Upper lobe of left lung (tissue), 6 donors: ENCODE data around the gene BACE1-AS. TPM values are rescaled to one million over a fixed set of nuclear protein-coding genes. Genes with fewer than 3 reads are reported as not detected.
A peak's percentile ranks its signal among the peaks of the same experiment; 100 is the strongest.
"Not testable (repeated sequence)": the region's sequence is repeated elsewhere in the genome, so short reads cannot be mapped to it uniquely, and the experiment has no call there.

Source experiments
- ATAC-seq, 2 donors: fragments of 200-7000 bp; cut with Tn5 transposase; one replicate each; pipeline ENCODE4 v1.9.1; 2022; ENCODE audit warnings: mild to moderate bottlenecking in 2 of 2, moderate library complexity in 2 of 2; ENCODE audit not compliant: low FRiP score in 2 of 2
- DNase-seq, 2 donors: peaks; one replicate each; pipeline ENCODE4 v3.0.0-alpha.2; 2019 to 2020
- H3K27ac ChIP-seq, 4 donors: fragments of 200-600 bp; sonication (generic); one replicate each; pipeline ENCODE4 v1.5.1; 2016 to 2019
- H3K27me3 ChIP-seq, 4 donors: fragments of 200-600 bp; sonication (generic); one replicate each; pipeline ENCODE4 v1.5.1; 2017 to 2019
- H3K36me3 ChIP-seq, 4 donors: fragments of 200-600 bp; sonication (generic); one replicate each; pipeline ENCODE4 v1.5.1; 2016 to 2019
- H3K4me1 ChIP-seq, 4 donors: fragments of 200-600 bp; sonication (generic); one replicate each; pipeline ENCODE4 v1.5.1; 2018 to 2019
- H3K4me3 ChIP-seq, 4 donors: fragments of 200-600 bp; sonication (generic); one replicate each; pipeline ENCODE4 v1.5.1; 2017 to 2019; ENCODE audit warnings: mild to moderate bottlenecking in 2 of 4, moderate library complexity in 1 of 4
- H3K9me3 ChIP-seq, 4 donors: fragments of 200-600 bp; sonication (generic); one replicate each; pipeline ENCODE4 v1.5.1; 2018 to 2019
- EP300 ChIP-seq, 4 donors: sonication (generic); formaldehyde crosslinking; IDR thresholded peaks; one replicate each; pipeline ENCODE4 v1.5.1; 2017; ENCODE audit warnings: antibody characterized with exemption in 4 of 4, control low read depth in 2 of 4
- POLR2A ChIP-seq, 4 donors: fragments of 450-650 bp; IDR thresholded peaks; one replicate each; pipeline ENCODE4 v1.5.1; 2016 to 2017; ENCODE audit warnings: antibody characterized with exemption in 4 of 4, mild to moderate bottlenecking in 2 of 4
- POLR2AphosphoS5 ChIP-seq, 2 donors: sonication (generic); formaldehyde crosslinking; IDR thresholded peaks; one replicate each; pipeline ENCODE4 v1.5.1; 2017; ENCODE audit warnings: antibody characterized with exemption in 2 of 2
- WGBS, 2 donors: methylation state at CpG; one replicate each; pipeline ENCODE4 v1.1.5; 2017 to 2018; 5-methylcytosine and 5-hydroxymethylcytosine counted together
- total RNA-seq, 6 donors: library from RNA; depleted of rRNA in 4 of 6; stranded (reverse); fragments of >200 nt in 4 of 6; gene quantifications; one replicate each; pipeline versions ENCODE4 v1.1.0 to v1.2.1, GENCODE V29; 2016 to 2021
- TF ChIP-seq, protein P1 (sequence below), 6 experiments: fragments of 450-650 bp in 4 of 6; fragments of 200-600 bp in 2 of 6; sonication (generic) in 2 of 6; IDR thresholded peaks; one replicate each; pipeline ENCODE4 v1.5.1; 2016 to 2019; ENCODE audit warnings: antibody characterized with exemption in 6 of 6
- donor health status: DM: no; HTN: no; CAD: no; lungs with moderate emphysema.
- donor health status: DM: no; HTN: yes; CAD: no; lungs with severe emphysema.

Gene BACE1-AS
- total RNA-seq, 6 donors from 2014 or later = 3.8 to 7.4 (median 5.0) TPM

DNA sequence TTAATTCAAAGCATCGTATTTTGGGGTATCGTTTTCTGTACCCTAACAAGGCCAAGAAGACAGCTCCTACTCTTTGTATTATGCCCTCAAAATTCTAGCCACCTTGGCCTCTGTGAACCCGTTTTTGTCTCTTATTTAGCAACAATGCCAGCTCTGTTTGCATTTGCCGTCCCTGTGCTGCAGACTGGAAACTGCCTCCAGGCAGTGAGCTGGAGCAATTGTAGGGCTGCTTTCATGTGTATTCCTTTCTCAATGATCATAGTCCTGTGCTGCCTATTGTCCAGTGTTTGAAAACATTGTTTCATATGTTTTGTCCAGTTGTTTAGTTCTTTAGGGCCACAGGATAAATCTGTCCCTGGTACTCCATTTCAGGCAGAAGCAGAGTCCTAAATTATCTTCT lies 19.9 kb upstream of the BACE1-AS start:
- Histone ChIP-seq H3K4me1 (no peaks in the 10 kb centered on the region), H3K27me3 (no peaks in the 10 kb centered on the region), H3K36me3 (peaks cover 0 to 7% (median 3%) of the 10 kb centered on the region in 4 donors), H3K9me3 (no peaks in the 10 kb centered on the region), H3K4me3 (no peak overlapping the region), H3K27ac (no peak overlapping the region)
- WGBS, 2 donors = 94 to 96% methylated on average over 4 of the region's 4 CpGs
- no peak for TF ChIP-seq POLR2AphosphoS5 (IDR thresholded peaks at IDR 0.05)
- TF ChIP-seq POLR2A (IDR thresholded peaks at IDR 0.05) = no peak
- TF ChIP-seq, protein P1, sequence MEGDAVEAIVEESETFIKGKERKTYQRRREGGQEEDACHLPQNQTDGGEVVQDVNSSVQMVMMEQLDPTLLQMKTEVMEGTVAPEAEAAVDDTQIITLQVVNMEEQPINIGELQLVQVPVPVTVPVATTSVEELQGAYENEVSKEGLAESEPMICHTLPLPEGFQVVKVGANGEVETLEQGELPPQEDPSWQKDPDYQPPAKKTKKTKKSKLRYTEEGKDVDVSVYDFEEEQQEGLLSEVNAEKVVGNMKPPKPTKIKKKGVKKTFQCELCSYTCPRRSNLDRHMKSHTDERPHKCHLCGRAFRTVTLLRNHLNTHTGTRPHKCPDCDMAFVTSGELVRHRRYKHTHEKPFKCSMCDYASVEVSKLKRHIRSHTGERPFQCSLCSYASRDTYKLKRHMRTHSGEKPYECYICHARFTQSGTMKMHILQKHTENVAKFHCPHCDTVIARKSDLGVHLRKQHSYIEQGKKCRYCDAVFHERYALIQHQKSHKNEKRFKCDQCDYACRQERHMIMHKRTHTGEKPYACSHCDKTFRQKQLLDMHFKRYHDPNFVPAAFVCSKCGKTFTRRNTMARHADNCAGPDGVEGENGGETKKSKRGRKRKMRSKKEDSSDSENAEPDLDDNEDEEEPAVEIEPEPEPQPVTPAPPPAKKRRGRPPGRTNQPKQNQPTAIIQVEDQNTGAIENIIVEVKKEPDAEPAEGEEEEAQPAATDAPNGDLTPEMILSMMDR (IDR thresholded peaks at IDR 0.05) = no peak
- no peak for TF ChIP-seq EP300 (IDR thresholded peaks at IDR 0.05)
- no peak for DNase-seq
- ATAC-seq = no peak

DNA sequence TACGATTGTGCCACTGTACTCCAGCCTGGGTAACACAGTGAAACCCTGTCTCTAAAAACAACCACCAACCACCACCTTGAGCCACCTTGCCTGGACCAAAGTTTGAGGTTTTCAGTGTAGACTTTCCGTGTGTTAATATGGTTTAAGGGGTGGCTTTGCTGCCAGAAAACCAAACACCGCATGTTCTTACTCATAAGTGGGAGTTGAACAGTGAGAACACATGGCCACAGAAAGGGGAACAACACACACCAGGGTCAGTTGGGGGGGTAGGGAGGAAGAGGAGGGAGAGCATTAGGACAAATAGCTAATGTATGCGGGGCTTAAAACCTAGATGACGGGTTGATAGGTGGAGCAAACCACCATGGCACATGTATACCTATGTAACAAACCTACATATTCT lies 19.0 kb upstream of the BACE1-AS start:
- WGBS, 2 donors = 96 to 98% methylated on average over 5 of the region's 5 CpGs
- DNase-seq = not testable (repeated sequence)

DNA sequence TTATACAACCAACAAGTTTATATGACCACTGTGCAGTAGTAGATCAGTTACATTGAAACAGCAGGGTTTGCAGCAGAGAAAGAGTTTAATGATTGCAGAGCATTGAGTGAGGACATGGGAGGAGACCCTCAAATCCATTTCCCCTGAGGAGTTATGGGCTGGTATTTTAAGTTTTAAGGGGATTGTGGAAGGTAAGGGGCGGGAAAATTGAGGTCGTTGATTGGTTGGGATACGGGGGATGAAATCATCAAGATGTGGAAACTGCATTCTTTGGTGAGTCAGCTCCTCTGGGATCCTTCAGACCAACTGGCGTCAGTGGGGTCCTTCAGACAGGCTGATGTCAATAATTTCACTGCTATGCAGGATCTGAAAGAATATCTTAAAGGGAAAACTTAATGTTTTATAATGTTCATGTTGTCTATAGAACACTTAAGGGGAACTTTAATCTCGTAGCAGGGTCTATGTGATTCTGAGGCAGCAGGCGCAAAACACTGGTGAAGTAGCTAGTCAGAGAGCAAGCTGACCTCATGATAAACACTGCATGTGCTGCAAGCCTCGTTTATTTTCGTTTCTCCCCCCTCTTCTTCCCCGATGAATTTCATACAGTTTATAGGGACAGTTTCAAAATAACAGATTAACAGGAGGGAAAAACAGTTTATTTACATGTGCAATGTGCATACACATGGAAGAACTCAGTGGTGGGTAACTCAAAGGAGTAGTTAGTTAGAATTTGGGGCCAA lies 17.4 kb upstream of the BACE1-AS start:
- no peak for TF ChIP-seq POLR2A (IDR thresholded peaks at IDR 0.05)
- TF ChIP-seq EP300 (IDR thresholded peaks at IDR 0.05) = no peak
- no peak for TF ChIP-seq POLR2AphosphoS5 (IDR thresholded peaks at IDR 0.05)
- TF ChIP-seq, protein P1 (IDR thresholded peaks at IDR 0.05) = no peak
- H3K9me3 ChIP-seq = no peaks in the 10 kb centered on the region
- H3K27ac ChIP-seq = no peak overlapping the region
- no peaks in the 10 kb centered on the region for H3K27me3 ChIP-seq
- no peak for DNase-seq
- peak in 1 of 2 donors; percentile 53 for ATAC-seq
- H3K4me1 ChIP-seq = no peaks in the 10 kb centered on the region
- 79 to 84% methylated on average over 9 of the region's 9 CpGs for WGBS, 2 donors
- peaks cover 0 to 7% (median 2%) of the 10 kb centered on the region in 4 donors for H3K36me3 ChIP-seq
- H3K4me3 ChIP-seq = no peak overlapping the region

More for the DNA sequence above, 19.0 kb upstream of the BACE1-AS start:
- not testable (repeated sequence) for ATAC-seq, H3K9me3 ChIP-seq, H3K27me3 ChIP-seq, H3K36me3 ChIP-seq, H3K4me3 ChIP-seq, H3K4me1 ChIP-seq, H3K27ac ChIP-seq

DNA sequence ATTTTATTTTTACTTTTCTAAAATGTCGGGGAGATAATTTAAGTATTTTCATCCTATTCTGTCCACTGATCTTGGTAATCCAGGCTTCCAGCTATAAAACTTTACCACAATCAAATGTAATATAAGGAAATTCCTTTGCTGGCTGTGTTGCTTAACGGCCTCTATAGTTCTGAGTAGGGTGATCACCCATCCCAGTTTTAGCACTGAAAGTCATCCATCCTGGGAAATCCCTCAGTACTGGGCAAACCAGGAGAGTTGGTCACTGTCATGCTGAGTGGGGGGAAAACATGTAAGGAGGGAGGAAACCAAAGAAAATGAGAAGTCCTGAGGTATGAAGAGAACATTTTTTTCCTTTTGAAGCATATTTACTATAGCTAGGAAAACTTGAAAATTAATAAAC lies 12.8 kb upstream of the BACE1-AS start:
- no peaks in the 10 kb centered on the region for H3K4me1 ChIP-seq
- no peaks in the 10 kb centered on the region for H3K27me3 ChIP-seq
- peaks cover 0 to 33% (median 25%) of the 10 kb centered on the region in 4 donors for H3K36me3 ChIP-seq
- no peaks in the 10 kb centered on the region for H3K9me3 ChIP-seq
- no peak overlapping the region for H3K4me3 ChIP-seq
- no peak for DNase-seq
- no peak for ATAC-seq
- TF ChIP-seq EP300 (IDR thresholded peaks at IDR 0.05) = no peak
- no peak for TF ChIP-seq POLR2A (IDR thresholded peaks at IDR 0.05)
- no peak for TF ChIP-seq POLR2AphosphoS5 (IDR thresholded peaks at IDR 0.05)
- TF ChIP-seq, protein P1 (IDR thresholded peaks at IDR 0.05) = no peak
- no peak overlapping the region for H3K27ac ChIP-seq
- 90 to 96% methylated on average over 2 of the region's 2 CpGs for WGBS, 2 donors

DNA sequence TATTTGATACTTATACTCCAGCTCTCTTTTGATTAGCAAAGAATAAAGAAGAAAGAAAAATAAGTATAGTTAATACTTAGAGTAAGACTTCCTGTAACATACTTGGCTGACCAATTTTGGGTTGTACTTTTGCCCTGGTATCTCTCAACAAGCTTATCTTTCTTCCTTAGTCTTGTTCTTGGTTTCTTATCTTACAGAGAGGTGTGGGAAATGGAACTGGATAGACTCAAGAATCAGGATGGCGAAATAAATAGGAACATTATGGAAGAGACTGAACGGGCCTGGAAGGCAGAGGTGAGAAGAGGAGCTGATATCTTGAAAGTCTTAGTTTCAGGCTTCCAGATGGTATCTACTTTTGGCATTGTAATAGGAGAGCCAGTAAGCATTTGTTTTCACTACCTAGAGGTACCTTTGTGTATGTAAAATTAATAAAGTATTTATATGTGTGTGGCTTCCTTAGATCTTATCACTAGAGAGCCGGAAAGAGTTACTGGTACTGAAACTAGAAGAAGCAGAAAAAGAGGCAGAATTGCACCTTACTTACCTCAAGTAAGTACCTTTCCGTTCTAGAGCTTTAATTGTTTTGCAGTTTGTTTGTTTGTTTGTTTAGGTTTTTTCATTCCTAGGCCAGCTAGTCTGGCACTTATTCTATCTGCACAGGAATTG lies 11.3 kb upstream of the BACE1-AS start:
- 69% methylated on average over 4 of the region's 4 CpGs for WGBS, 2 donors
- Histone ChIP-seq H3K27me3 (no peaks in the 10 kb centered on the region), H3K27ac (peak overlapping the region in 1 of 4 donors; percentile 17), H3K4me1 (no peaks in the 10 kb centered on the region), H3K9me3 (no peaks in the 10 kb centered on the region), H3K36me3 (peaks cover 0 to 48% (median 32%) of the 10 kb centered on the region in 4 donors), H3K4me3 (no peak overlapping the region)
- no peak for TF ChIP-seq POLR2A (IDR thresholded peaks at IDR 0.05)
- no peak for TF ChIP-seq POLR2AphosphoS5 (IDR thresholded peaks at IDR 0.05)
- TF ChIP-seq, protein P1 (IDR thresholded peaks at IDR 0.05) = no peak
- TF ChIP-seq EP300 (IDR thresholded peaks at IDR 0.05) = no peak
- DNase-seq (no peak), ATAC-seq (no peak)
